NCI-H2107 (cell line): ENCODE measurements around the gene GNG14.
A peak's percentile ranks its signal among the peaks of the same experiment; 100 is the strongest.
"Not testable (repeated sequence)": the region's sequence is repeated elsewhere in the genome, so short reads cannot be mapped to it uniquely, and the experiment has no call there.

ENCODE experiments used
- DNase-seq: peaks from one replicate; lab custom pipeline; 2025; lab: John Stamatoyannopoulos, UW

GNG14 gene

GRCh38 chr19:12696366-12697335, 8.9 kb downstream of the GNG14 start, which contains the start of gene FBXW9:
Gene FBXW9 (minus strand): TSS chr19:12696631. CDS start chr19:12696581, 50 bp downstream.
- DNase-seq: peak; percentile 78

GRCh38 chr19:12697425-12697824, 9.6 kb downstream of the GNG14 start:
- not testable (repeated sequence) for DNase-seq

GRCh38 chr19:12698138-12698537, 10.3 kb downstream of the GNG14 start:
- DNase-seq: no peak

GRCh38 chr19:12701596-12702282, 13.9 kb downstream of the GNG14 start:
- no peak for DNase-seq

GRCh38 chr19:12703046-12703445, 15.2 kb downstream of the GNG14 start:
- DNase-seq: no peak

GRCh38 chr19:12705169-12705568, 17.4 kb downstream of the GNG14 start:
- no peak for DNase-seq

GRCh38 chr19:12705654-12706331, 18.0 kb downstream of the GNG14 start:
- DNase-seq: no peak

GRCh38 chr19:12706332-12706718, 18.5 kb downstream of the GNG14 start:
- no peak for DNase-seq

- DNase-seq: no peak
Measured at GRCh38 chr19:12708641-12709040, 20.8 kb downstream of the GNG14 start.

- DNase-seq: no peak
Measured at GRCh38 chr19:12711187-12711586, 23.4 kb downstream of the GNG14 start.

GRCh38 chr19:12712077-12712476, 24.3 kb downstream of the GNG14 start:
- DNase-seq: not testable (repeated sequence)

- not testable (repeated sequence) for DNase-seq
Measured at GRCh38 chr19:12713304-12713703, 25.5 kb downstream of the GNG14 start.

GRCh38 chr19:12715102-12715501, 27.3 kb downstream of the GNG14 start:
- DNase-seq: no peak

- no peak for DNase-seq
Measured at GRCh38 chr19:12715929-12716328, 28.1 kb downstream of the GNG14 start.

- DNase-seq: no peak
Measured at GRCh38 chr19:12720296-12720695, 32.5 kb downstream of the GNG14 start.

- no peak for DNase-seq
Measured at GRCh38 chr19:12720851-12721655, 33.3 kb downstream of the GNG14 start.

GRCh38 chr19:12721656-12722565, 34.1 kb downstream of the GNG14 start:
- DNase-seq: no peak

GRCh38 chr19:12722566-12723380, 35.0 kb downstream of the GNG14 start:
- peak; percentile 96 for DNase-seq

GRCh38 chr19:12723381-12723640, 35.5 kb downstream of the GNG14 start:
- no peak for DNase-seq
